ENCODE measurements around the gene TMEM154.

Gene TMEM154

GRCh38 chr4:152610131-152610530 lies 69.7 kb downstream of the TMEM154 start:
- no peak for TF ChIP-seq CTCF (IDR thresholded peaks at IDR 0.05; ENCODE audit: insufficient read depth, low read length, missing control alignments)
- POLR2A ChIA-PET = no interaction called here
- CTCF ChIA-PET = interaction anchor here (1.0 to 3.1 kb wide), 3 partner anchors 29 to 156 kb away, joined by 3 to 9 read pairs (median 3); no protein-coding TSS in a partner anchor
- no peak overlapping the region for H3K4me3 ChIP-seq (ENCODE audit: low read depth, low read length)
- no peak for DNase-seq (ENCODE audit: low read depth, low spot score)

GRCh38 chr4:152609481-152609880 lies 70.3 kb downstream of the TMEM154 start:
- no peak for DNase-seq (ENCODE audit: low read depth, low spot score)
- ChIA-PET POLR2A (interaction anchor here (0.6 kb wide), 1 partner anchor 16 kb away, joined by 5 read pairs; no protein-coding TSS in a partner anchor), CTCF (interaction anchor here (1.6 to 3.1 kb wide), 2 partner anchors 29 to 31 kb away, joined by 3 to 9 read pairs; no protein-coding TSS in a partner anchor)
- no peak for TF ChIP-seq CTCF (IDR thresholded peaks at IDR 0.05; ENCODE audit: insufficient read depth, low read length, missing control alignments)
- no peak overlapping the region for H3K4me3 ChIP-seq (ENCODE audit: low read depth, low read length)

GRCh38 chr4:152607178-152607577 lies 72.6 kb downstream of the TMEM154 start:
- no peak overlapping the region for H3K4me3 ChIP-seq (ENCODE audit: low read depth, low read length)
- ChIA-PET POLR2A (no interaction called here), CTCF (interaction anchor here (1.5 kb wide), 1 partner anchor 106 kb away, joined by 3 read pairs; no protein-coding TSS in a partner anchor)
- DNase-seq (ENCODE audit: low read depth, low spot score) = no peak
- TF ChIP-seq CTCF (IDR thresholded peaks at IDR 0.05; ENCODE audit: insufficient read depth, low read length, missing control alignments) = no peak

GRCh38 chr4:152606753-152607152 lies 73.0 kb downstream of the TMEM154 start:
- TF ChIP-seq CTCF (IDR thresholded peaks at IDR 0.05; ENCODE audit: insufficient read depth, low read length, missing control alignments) = no peak
- ChIA-PET CTCF (no interaction called here), POLR2A (no interaction called here)
- DNase-seq (ENCODE audit: low read depth, low spot score) = no peak
- H3K4me3 ChIP-seq (ENCODE audit: low read depth, low read length) = no peak overlapping the region

- ChIA-PET POLR2A (no interaction called here), CTCF (no interaction called here)
- no peak for DNase-seq (ENCODE audit: low read depth, low spot score)
- H3K4me3 ChIP-seq (ENCODE audit: low read depth, low read length) = no peak overlapping the region
- no peak for TF ChIP-seq CTCF (IDR thresholded peaks at IDR 0.05; ENCODE audit: insufficient read depth, low read length, missing control alignments)
These were observed 74.0 kb downstream of the TMEM154 start for GRCh38 chr4:152605641-152606335.

GRCh38 chr4:152605031-152605430 lies 74.8 kb downstream of the TMEM154 start:
- no peak overlapping the region for H3K4me3 ChIP-seq (ENCODE audit: low read depth, low read length)
- ChIA-PET CTCF (no interaction called here), POLR2A (no interaction called here)
- DNase-seq (ENCODE audit: low read depth, low spot score) = no peak
- no peak for TF ChIP-seq CTCF (IDR thresholded peaks at IDR 0.05; ENCODE audit: insufficient read depth, low read length, missing control alignments)

Data from AG04449 (cell line).